Peyer's patch (tissue), 4 donors: ENCODE measurements around the gene UGT8. TPM values are rescaled to one million over a fixed set of nuclear protein-coding genes. Genes with fewer than 3 reads are reported as not detected.

Experiments
- DNase-seq, 3 donors: peaks; one replicate each; pipeline ENCODE4 v3.0.0-alpha.2; 2017 to 2019
- H3K27ac ChIP-seq, 4 donors: fragments of 200-600 bp; sonication (generic); one replicate each; pipeline ENCODE4 v1.5.1; 2016 to 2019
- H3K27me3 ChIP-seq, 2 donors: fragments of 200-600 bp; sonication (generic); one replicate each; pipeline ENCODE4 v1.5.1; 2019
- H3K36me3 ChIP-seq, 3 donors: fragments of 200-600 bp; sonication (generic); one replicate each; pipeline ENCODE4 v1.5.1; 2016 to 2019
- H3K4me1 ChIP-seq, 4 donors: fragments of 200-600 bp; sonication (generic); one replicate each; pipeline ENCODE4 v1.5.1; 2016 to 2019
- H3K4me3 ChIP-seq, 4 donors: fragments of 200-600 bp; sonication (generic); 1 replicate in 3 of 4; 2 replicates in 1 of 4; pipeline ENCODE4 v1.5.1; 2016 to 2019; ENCODE audit warnings: mild to moderate bottlenecking in 1 of 4
- H3K9me3 ChIP-seq, 4 donors: fragments of 200-600 bp; sonication (generic); one replicate each; pipeline ENCODE4 v1.5.1; 2016 to 2019; ENCODE audit warnings: mild to moderate bottlenecking in 1 of 4
- CTCF ChIP-seq, 6 experiments: fragments of 450-650 bp in 4 of 6; fragments of 200-600 bp in 2 of 6; sonication (generic) in 1 of 6; IDR thresholded peaks; one replicate each; pipeline ENCODE4 v1.5.1; 2017 to 2019; ENCODE audit warnings: antibody characterized with exemption in 6 of 6, mild to moderate bottlenecking in 3 of 6, moderate library complexity in 1 of 6
- POLR2A ChIP-seq, 2 donors: fragments of 450-650 bp; IDR thresholded peaks; one replicate each; pipeline ENCODE4 v1.5.1; 2017; ENCODE audit warnings: antibody characterized with exemption in 2 of 2, mild to moderate bottlenecking in 2 of 2, moderate library complexity in 2 of 2
- total RNA-seq, 4 donors: library from RNA; depleted of rRNA; stranded (reverse); fragments of >200 nt; gene quantifications; one replicate each; pipeline ENCODE4 v1.1.0, GENCODE V29; 2016

UGT8 gene
- total RNA-seq, 4 donors from 2014 or later, result 25.6 to 78.0 (median 60.0) TPM

GRCh38 chr4:114642173-114642780, 43.7 kb downstream of the UGT8 start:
- Histone ChIP-seq H3K27me3 (no peaks in the 10 kb centered on the region), H3K27ac (no peak overlapping the region), H3K4me1 (no peaks in the 10 kb centered on the region), H3K36me3 (no peaks in the 10 kb centered on the region), H3K4me3 (no peak overlapping the region), H3K9me3 (no peaks in the 10 kb centered on the region)
- TF ChIP-seq POLR2A (IDR thresholded peaks at IDR 0.05) (no peak), CTCF (IDR thresholded peaks at IDR 0.05) (no peak)
- no peak for DNase-seq

- no peak overlapping the region for H3K27ac ChIP-seq
- H3K9me3 ChIP-seq, result no peaks in the 10 kb centered on the region
- no peak overlapping the region for H3K4me3 ChIP-seq
- no peaks in the 10 kb centered on the region for H3K36me3 ChIP-seq
- no peaks in the 10 kb centered on the region for H3K27me3 ChIP-seq
- H3K4me1 ChIP-seq, result peaks cover 0 to 6% (median 0%) of the 10 kb centered on the region in 4 donors
- TF ChIP-seq CTCF (IDR thresholded peaks at IDR 0.05), result no peak
- no peak for TF ChIP-seq POLR2A (IDR thresholded peaks at IDR 0.05)
- no peak for DNase-seq
Measured at GRCh38 chr4:114649908-114650307, 51.3 kb downstream of the UGT8 start.

- no peaks in the 10 kb centered on the region for H3K9me3 ChIP-seq
- no peak overlapping the region for H3K27ac ChIP-seq
- no peak for DNase-seq
- H3K4me3 ChIP-seq, result no peak overlapping the region
- TF ChIP-seq CTCF (IDR thresholded peaks at IDR 0.05), result peak in 3 of 6 experiments; percentile 32 to 39 (median 36)
- TF ChIP-seq POLR2A (IDR thresholded peaks at IDR 0.05), result no peak
- peaks cover 0 to 6% (median 0%) of the 10 kb centered on the region in 4 donors for H3K4me1 ChIP-seq
- H3K27me3 ChIP-seq, result no peaks in the 10 kb centered on the region
- no peaks in the 10 kb centered on the region for H3K36me3 ChIP-seq
Measured at GRCh38 chr4:114653675-114654074, 55.1 kb downstream of the UGT8 start.

- Histone ChIP-seq H3K9me3 (no peaks in the 10 kb centered on the region), H3K36me3 (no peaks in the 10 kb centered on the region), H3K4me1 (peaks cover 0 to 12% (median 0%) of the 10 kb centered on the region in 4 donors), H3K27me3 (no peaks in the 10 kb centered on the region), H3K27ac (no peak overlapping the region), H3K4me3 (no peak overlapping the region)
- peak in 2 of 6 experiments; percentile 15 to 38 for TF ChIP-seq CTCF (IDR thresholded peaks at IDR 0.05)
- TF ChIP-seq POLR2A (IDR thresholded peaks at IDR 0.05), result no peak
- DNase-seq, result peak in 1 of 3 donors; percentile 47
Measured at GRCh38 chr4:114654592-114654991, 56.0 kb downstream of the UGT8 start.

- H3K4me3 ChIP-seq, result no peak overlapping the region
- H3K36me3 ChIP-seq, result no peaks in the 10 kb centered on the region
- no peak for DNase-seq
- H3K9me3 ChIP-seq, result no peaks in the 10 kb centered on the region
- H3K27ac ChIP-seq, result no peak overlapping the region
- peaks cover 0 to 10% (median 0%) of the 10 kb centered on the region in 4 donors for H3K4me1 ChIP-seq
- TF ChIP-seq POLR2A (IDR thresholded peaks at IDR 0.05) (no peak), CTCF (IDR thresholded peaks at IDR 0.05) (no peak)
- no peaks in the 10 kb centered on the region for H3K27me3 ChIP-seq
Measured at GRCh38 chr4:114658179-114658578, 59.6 kb downstream of the UGT8 start.
